ENCODE data around the gene DLG5. TPM values are rescaled to one million over a fixed set of nuclear protein-coding genes. Genes with fewer than 3 reads are reported as not detected.

The DLG5 gene
- total RNA-seq, 1 donor from 2014 or later = 35.5 TPM

DNA sequence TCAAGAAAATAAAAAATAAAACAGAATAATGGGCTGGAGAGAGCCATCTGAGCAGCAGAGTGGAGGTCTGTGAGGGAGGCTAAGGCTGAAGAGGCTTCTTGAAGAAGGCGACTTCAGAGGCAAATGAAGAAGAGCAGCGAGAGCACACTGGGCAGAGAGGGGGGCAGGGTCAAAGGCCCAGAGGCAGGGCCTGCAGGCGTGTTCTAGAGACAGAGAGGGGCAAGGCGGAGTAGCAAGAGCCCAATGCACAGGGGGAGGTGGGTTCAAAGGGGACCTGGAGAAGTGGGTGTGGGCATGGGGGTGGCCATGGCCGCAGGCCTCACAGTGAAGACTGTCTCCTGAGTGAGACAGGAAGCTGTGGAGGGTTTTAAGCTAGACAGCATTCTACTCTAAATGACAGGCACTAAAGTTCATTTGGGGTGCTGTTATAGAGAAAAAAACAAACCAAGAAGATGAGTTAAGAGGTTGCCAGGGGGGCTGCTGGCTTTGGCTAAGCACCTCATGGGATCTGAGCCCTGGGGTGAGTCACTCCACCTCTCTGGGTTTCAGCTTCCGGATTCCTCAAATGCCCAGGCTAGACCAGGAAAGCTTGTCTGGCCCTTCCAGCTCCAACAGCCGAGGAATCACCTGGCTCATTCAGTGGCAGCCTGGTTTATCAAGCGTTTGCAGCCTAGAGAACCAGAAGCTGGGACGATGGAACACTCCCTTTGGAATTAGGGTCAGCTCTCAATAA, 81.7 kb downstream of the DLG5 start:
- no peak for DNase-seq
- TF ChIP-seq CTCF (IDR thresholded peaks at IDR 0.05; ENCODE audit: partially characterized antibody, unreplicated experiment) = no peak
- peaks cover 2% of the 10 kb centered on the region for H3K9me3 Mint-ChIP-seq (ENCODE audit: unreplicated experiment)
- no peak overlapping the region for H3K27ac Mint-ChIP-seq (ENCODE audit: unreplicated experiment)
- H3K27me3 Mint-ChIP-seq (ENCODE audit: unreplicated experiment) = peaks cover 1% of the 10 kb centered on the region
- H3K4me3 Mint-ChIP-seq (ENCODE audit: unreplicated experiment) = no peak overlapping the region
- no peaks in the 10 kb centered on the region for H3K36me3 Mint-ChIP-seq (ENCODE audit: unreplicated experiment)
- no peaks in the 10 kb centered on the region for H3K4me1 Mint-ChIP-seq (ENCODE audit: low read depth, unreplicated experiment)

GRCh38 chr10:77844177-77844576, 82.4 kb downstream of the DLG5 start:
- Mint-ChIP-seq H3K9me3 (ENCODE audit: unreplicated experiment) (peaks cover 4% of the 10 kb centered on the region), H3K36me3 (ENCODE audit: unreplicated experiment) (no peaks in the 10 kb centered on the region), H3K4me3 (ENCODE audit: unreplicated experiment) (no peak overlapping the region), H3K4me1 (ENCODE audit: low read depth, unreplicated experiment) (no peaks in the 10 kb centered on the region), H3K27me3 (ENCODE audit: unreplicated experiment) (peaks cover 1% of the 10 kb centered on the region), H3K27ac (ENCODE audit: unreplicated experiment) (no peak overlapping the region)
- no peak for TF ChIP-seq CTCF (IDR thresholded peaks at IDR 0.05; ENCODE audit: partially characterized antibody, unreplicated experiment)
- no peak for DNase-seq

GRCh38 chr10:77843264-77843663, 83.3 kb downstream of the DLG5 start:
- H3K27me3 Mint-ChIP-seq (ENCODE audit: unreplicated experiment) = peaks cover 1% of the 10 kb centered on the region
- no peak overlapping the region for H3K4me3 Mint-ChIP-seq (ENCODE audit: unreplicated experiment)
- no peak for TF ChIP-seq CTCF (IDR thresholded peaks at IDR 0.05; ENCODE audit: partially characterized antibody, unreplicated experiment)
- no peaks in the 10 kb centered on the region for H3K36me3 Mint-ChIP-seq (ENCODE audit: unreplicated experiment)
- DNase-seq = no peak
- H3K27ac Mint-ChIP-seq (ENCODE audit: unreplicated experiment) = no peak overlapping the region
- H3K4me1 Mint-ChIP-seq (ENCODE audit: low read depth, unreplicated experiment) = peaks cover 2% of the 10 kb centered on the region
- H3K9me3 Mint-ChIP-seq (ENCODE audit: unreplicated experiment) = peaks cover 4% of the 10 kb centered on the region

DNA sequence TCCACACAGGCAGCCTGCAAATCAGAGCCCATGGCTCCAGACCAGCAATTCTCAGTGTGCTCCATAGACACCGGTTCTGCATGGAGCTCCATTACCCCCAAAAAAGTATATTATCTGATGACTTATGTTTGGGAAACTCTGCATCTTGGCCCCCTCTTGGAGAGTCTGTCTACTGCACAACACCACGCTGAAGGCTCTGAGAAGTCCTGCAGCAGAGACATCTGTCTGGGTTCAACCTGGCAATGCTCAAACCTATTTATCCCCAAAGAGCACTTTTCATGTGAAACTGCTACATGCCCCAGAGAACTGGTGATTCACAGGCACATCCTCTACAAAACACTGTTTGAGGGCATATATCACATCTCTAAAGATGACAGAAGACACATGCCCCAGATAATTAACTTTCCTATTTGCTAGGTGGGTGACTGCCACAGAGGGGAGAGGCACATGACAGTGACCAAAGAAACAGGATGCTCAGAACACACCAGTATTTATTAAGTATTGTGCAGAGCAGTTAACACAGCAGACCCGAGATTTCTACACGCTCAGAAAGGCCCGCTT, 83.8 kb downstream of the DLG5 start:
- Mint-ChIP-seq H3K4me3 (ENCODE audit: unreplicated experiment) (no peak overlapping the region), H3K36me3 (ENCODE audit: unreplicated experiment) (no peaks in the 10 kb centered on the region), H3K4me1 (ENCODE audit: low read depth, unreplicated experiment) (peaks cover 6% of the 10 kb centered on the region), H3K27me3 (ENCODE audit: unreplicated experiment) (peaks cover 1% of the 10 kb centered on the region), H3K9me3 (ENCODE audit: unreplicated experiment) (peaks cover 4% of the 10 kb centered on the region), H3K27ac (ENCODE audit: unreplicated experiment) (no peak overlapping the region)
- no peak for TF ChIP-seq CTCF (IDR thresholded peaks at IDR 0.05; ENCODE audit: partially characterized antibody, unreplicated experiment)
- DNase-seq = no peak

GRCh38 chr10:77841711-77842375, 84.7 kb downstream of the DLG5 start:
- no peak overlapping the region for H3K27ac Mint-ChIP-seq (ENCODE audit: unreplicated experiment)

More at GRCh38 chr10:77841711-77842375, 84.7 kb downstream of the DLG5 start:
- no peak for TF ChIP-seq CTCF (IDR thresholded peaks at IDR 0.05; ENCODE audit: partially characterized antibody, unreplicated experiment)
- Mint-ChIP-seq H3K36me3 (ENCODE audit: unreplicated experiment) (no peaks in the 10 kb centered on the region), H3K4me1 (ENCODE audit: low read depth, unreplicated experiment) (peaks cover 8% of the 10 kb centered on the region), H3K27me3 (ENCODE audit: unreplicated experiment) (peaks cover 1% of the 10 kb centered on the region), H3K4me3 (ENCODE audit: unreplicated experiment) (no peak overlapping the region), H3K9me3 (ENCODE audit: unreplicated experiment) (peaks cover 4% of the 10 kb centered on the region)
- no peak for DNase-seq
